ENCODE results near the gene HPN. TPM values are rescaled to one million over a fixed set of nuclear protein-coding genes. Genes with fewer than 3 reads are reported as not detected.

Gene HPN
- total and polyA plus RNA-seq, 2 experiments from 2014 or later = 14.0 to 17.4 TPM

- no peak for TF ChIP-seq ZNF462 (CRISPR knock-in tag; IDR thresholded peaks at IDR 0.05)
- no peak for TF ChIP-seq NANOG (IDR thresholded peaks at IDR 0.05; ENCODE audit: borderline replicate concordance)
- TF ChIP-seq, protein P1, sequence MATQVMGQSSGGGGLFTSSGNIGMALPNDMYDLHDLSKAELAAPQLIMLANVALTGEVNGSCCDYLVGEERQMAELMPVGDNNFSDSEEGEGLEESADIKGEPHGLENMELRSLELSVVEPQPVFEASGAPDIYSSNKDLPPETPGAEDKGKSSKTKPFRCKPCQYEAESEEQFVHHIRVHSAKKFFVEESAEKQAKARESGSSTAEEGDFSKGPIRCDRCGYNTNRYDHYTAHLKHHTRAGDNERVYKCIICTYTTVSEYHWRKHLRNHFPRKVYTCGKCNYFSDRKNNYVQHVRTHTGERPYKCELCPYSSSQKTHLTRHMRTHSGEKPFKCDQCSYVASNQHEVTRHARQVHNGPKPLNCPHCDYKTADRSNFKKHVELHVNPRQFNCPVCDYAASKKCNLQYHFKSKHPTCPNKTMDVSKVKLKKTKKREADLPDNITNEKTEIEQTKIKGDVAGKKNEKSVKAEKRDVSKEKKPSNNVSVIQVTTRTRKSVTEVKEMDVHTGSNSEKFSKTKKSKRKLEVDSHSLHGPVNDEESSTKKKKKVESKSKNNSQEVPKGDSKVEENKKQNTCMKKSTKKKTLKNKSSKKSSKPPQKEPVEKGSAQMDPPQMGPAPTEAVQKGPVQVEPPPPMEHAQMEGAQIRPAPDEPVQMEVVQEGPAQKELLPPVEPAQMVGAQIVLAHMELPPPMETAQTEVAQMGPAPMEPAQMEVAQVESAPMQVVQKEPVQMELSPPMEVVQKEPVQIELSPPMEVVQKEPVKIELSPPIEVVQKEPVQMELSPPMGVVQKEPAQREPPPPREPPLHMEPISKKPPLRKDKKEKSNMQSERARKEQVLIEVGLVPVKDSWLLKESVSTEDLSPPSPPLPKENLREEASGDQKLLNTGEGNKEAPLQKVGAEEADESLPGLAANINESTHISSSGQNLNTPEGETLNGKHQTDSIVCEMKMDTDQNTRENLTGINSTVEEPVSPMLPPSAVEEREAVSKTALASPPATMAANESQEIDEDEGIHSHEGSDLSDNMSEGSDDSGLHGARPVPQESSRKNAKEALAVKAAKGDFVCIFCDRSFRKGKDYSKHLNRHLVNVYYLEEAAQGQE (IDR thresholded peaks at IDR 0.05; ENCODE audit: unreplicated experiment) = no peak
- no peak for TF ChIP-seq POLR2AphosphoS5 (IDR thresholded peaks at IDR 0.05; ENCODE audit: low read depth)
- TF ChIP-seq CREB1 (CRISPR knock-in tag; IDR thresholded peaks at IDR 0.05; ENCODE audit: low read depth) = no peak
Measured at GRCh38 chr19:34994643-34995541, 46.6 kb upstream of the HPN start (continued).

Data from GM23338 (cell line).